K562 (cell line): Measurements from ENCODE around the gene ANKLE2. TPM values are rescaled to one million over a fixed set of nuclear protein-coding genes. Genes with fewer than 3 reads are reported as not detected.
A peak's percentile ranks its signal among the peaks of the same experiment; 100 is the strongest.

ENCODE experiments used
- ATF3 ChIP-seq, 2 experiments: fragments of 450-650 bp in 1 of 2; sonication (generic) in 1 of 2; formaldehyde crosslinking in 1 of 2; IDR thresholded peaks in 1 of 2; conservative IDR thresholded peaks in 1 of 2; 2 replicates each; pipeline versions ENCODE4 v1.6.1 to v1.8.1; 2016 to 2023; ENCODE audit warnings: mild to moderate bottlenecking in 2 of 2, moderate library complexity in 2 of 2, inconsistent platforms in 1 of 2, missing genetic modification reagents in 1 of 2
- CBFB ChIP-seq: sonication (generic); formaldehyde crosslinking; IDR thresholded peaks from 2 replicates; pipeline ENCODE4 v1.4.0; 2020; ENCODE audit warnings: mild to moderate bottlenecking, missing genetic modification reagents
- KDM5B ChIP-seq: fragments of 200-600 bp; sonication (generic); IDR thresholded peaks from 2 replicates; pipeline ENCODE4 v1.6.1; 2012; ENCODE audit warnings: low read depth, mild to moderate bottlenecking, moderate library complexity, low read length, control low read depth, inconsistent platforms; ENCODE audit not compliant: insufficient replicate concordance
- NFXL1 ChIP-seq: fragments of 450-650 bp; formaldehyde crosslinking; IDR thresholded peaks from 2 replicates; pipeline ENCODE4 v1.4.0; 2021; ENCODE audit warnings: mild to moderate bottlenecking
- PHF8 ChIP-seq: fragments of 200-600 bp; sonication (generic); IDR thresholded peaks from 2 replicates; pipeline ENCODE4 v1.6.1; 2012; ENCODE audit warnings: mixed run types, mild to moderate bottlenecking, inconsistent platforms, low read length, moderate library complexity, borderline replicate concordance
- RBFOX2 ChIP-seq: fragments of 200-400 bp; formaldehyde crosslinking; IDR thresholded peaks from 2 replicates; pipeline ENCODE4 v1.6.1; 2017; ENCODE audit warnings: low read depth, mild to moderate bottlenecking, low read length, moderate library complexity
- SMC3 ChIP-seq: conservative IDR thresholded peaks from 2 replicates; pipeline ENCODE4 v1.6.1; 2011; ENCODE audit warnings: low read depth, low read length, improper control_type of control experiment; ENCODE audit not compliant: insufficient read depth
- SNAPC5 ChIP-seq: fragments of 250-450 bp; sonication (Bioruptor Pico); IDR thresholded peaks from 2 replicates; pipeline ENCODE4 v1.8.0; 2021; ENCODE audit warnings: moderate library complexity, mild to moderate bottlenecking, inconsistent platforms
- SPI1 ChIP-seq: IDR thresholded peaks from 2 replicates; pipeline ENCODE4 v1.6.1; 2011; ENCODE audit warnings: low read depth, low read length, control low read depth, borderline replicate concordance
- TARDBP ChIP-seq: fragments of 450-650 bp; IDR thresholded peaks from 2 replicates; pipeline ENCODE4 v1.6.1; 2016
- TBL1XR1 ChIP-seq, 2 experiments: IDR thresholded peaks; 2 replicates each; pipeline ENCODE4 v1.6.1; 2012; ENCODE audit warnings: improper control_type of control experiment in 2 of 2, low read length in 2 of 2, mild to moderate bottlenecking in 1 of 2
- TFAP4 ChIP-seq: sonication (generic); formaldehyde crosslinking; IDR thresholded peaks from 2 replicates; pipeline ENCODE4 v1.8.0; 2022; ENCODE audit warnings: missing genetic modification reagents, mild to moderate bottlenecking, moderate library complexity, borderline replicate concordance
- ZKSCAN8 ChIP-seq: fragments of 200-800 bp; sonication (Bioruptor generic); IDR thresholded peaks from 2 replicates; pipeline ENCODE4 v1.6.1; 2016; ENCODE audit warnings: missing genetic modification characterization, missing compliant biosample characterization
- ZNF316 ChIP-seq: fragments of 450-650 bp; IDR thresholded peaks from 2 replicates; pipeline ENCODE4 v1.6.1; 2016
- ZNF699 ChIP-seq: fragments of 250-450 bp; sonication (Bioruptor Pico); IDR thresholded peaks from 2 replicates; pipeline ENCODE4 v1.8.0; 2021; ENCODE audit warnings: mild to moderate bottlenecking, moderate library complexity; ENCODE audit not compliant: insufficient replicate concordance
- ZNF75A ChIP-seq: fragments of 450-650 bp; formaldehyde crosslinking; IDR thresholded peaks from 2 replicates; pipeline ENCODE4 v1.4.0; 2020; ENCODE audit warnings: mild to moderate bottlenecking
- polyA plus RNA-seq, 8 experiments: library from polyadenylated mRNA; depleted of rRNA in 4 of 8; stranded (reverse) in 5 of 8; unstranded in 3 of 8; fragments of >200 nt; fragmentation: Nextera tagmentation in 2 of 8; fragmentation: Illumina TruSeq in 1 of 8; extraction: Ambion mirVana in 2 of 8; extraction: Trizol in 1 of 8; gene quantifications; 2 replicates each; pipeline versions ENCODE4 v1.2.1 to v1.2.3, GENCODE V29; 2011 to 2014; ENCODE audit warnings: inconsistent platforms in 1 of 8, missing spikeins in 1 of 8
- total RNA-seq, 7 experiments: library from RNA; depleted of rRNA in 6 of 7; stranded (reverse); fragments of >200 nt in 6 of 7; fragmentation: Illumina TruSeq in 2 of 7; extraction: Trizol in 2 of 7; gene quantifications; 2 replicates each; pipeline versions ENCODE4 v1.2.1 to v1.2.3, GENCODE V29; 2011 to 2021; ENCODE audit warnings: low replicate concordance in 1 of 7
- TF ChIP-seq, protein P1 (sequence below): fragments of 450-650 bp; IDR thresholded peaks from 2 replicates; pipeline ENCODE4 v1.6.1; 2016; ENCODE audit warnings: borderline replicate concordance
- TF ChIP-seq, protein P2 (sequence below): fragments of 150-350 bp; conservative IDR thresholded peaks from 2 replicates; pipeline ENCODE4 v1.6.1; 2014; ENCODE audit warnings: low read length
- TF ChIP-seq, protein P3 (sequence below), 2 experiments: fragments of 250-450 bp in 1 of 2; fragments of 450-650 bp in 1 of 2; sonication (Bioruptor Pico) in 1 of 2; IDR thresholded peaks; 2 replicates each; pipeline versions ENCODE4 v1.6.1 to v1.8.0; 2016 to 2021; ENCODE audit warnings: mild to moderate bottlenecking in 2 of 2, moderate library complexity in 2 of 2, missing compliant biosample characterization in 1 of 2, missing genetic modification characterization in 1 of 2

The ANKLE2 gene
- total and polyA plus RNA-seq, 9 of the 15 experiments (the other 6 are each of a cell fraction or from before 2014, with no cell fraction given) = 3.2 to 57.7 (median 45.6) TPM

GRCh38 chr12:132710405-132711079 lies 51.1 kb downstream of the ANKLE2 start, which contains the start of gene PGAM5 (continued):
- TF ChIP-seq, protein P1, sequence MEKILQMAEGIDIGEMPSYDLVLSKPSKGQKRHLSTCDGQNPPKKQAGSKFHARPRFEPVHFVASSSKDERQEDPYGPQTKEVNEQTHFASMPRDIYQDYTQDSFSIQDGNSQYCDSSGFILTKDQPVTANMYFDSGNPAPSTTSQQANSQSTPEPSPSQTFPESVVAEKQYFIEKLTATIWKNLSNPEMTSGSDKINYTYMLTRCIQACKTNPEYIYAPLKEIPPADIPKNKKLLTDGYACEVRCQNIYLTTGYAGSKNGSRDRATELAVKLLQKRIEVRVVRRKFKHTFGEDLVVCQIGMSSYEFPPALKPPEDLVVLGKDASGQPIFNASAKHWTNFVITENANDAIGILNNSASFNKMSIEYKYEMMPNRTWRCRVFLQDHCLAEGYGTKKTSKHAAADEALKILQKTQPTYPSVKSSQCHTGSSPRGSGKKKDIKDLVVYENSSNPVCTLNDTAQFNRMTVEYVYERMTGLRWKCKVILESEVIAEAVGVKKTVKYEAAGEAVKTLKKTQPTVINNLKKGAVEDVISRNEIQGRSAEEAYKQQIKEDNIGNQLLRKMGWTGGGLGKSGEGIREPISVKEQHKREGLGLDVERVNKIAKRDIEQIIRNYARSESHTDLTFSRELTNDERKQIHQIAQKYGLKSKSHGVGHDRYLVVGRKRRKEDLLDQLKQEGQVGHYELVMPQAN = 0 out of 2 replicates have a peak, but pooled peaks have one; percentile 42
- no peak for TF ChIP-seq ZNF316
- peak; percentile 75; the same call in 1 of the 2 replicates for TF ChIP-seq TFAP4 (CRISPR knock-in tag)
- TF ChIP-seq NFXL1 (CRISPR knock-in tag) = no peak
- peak; percentile 50; the same call in 1 of the 2 replicates for TF ChIP-seq ZNF75A (CRISPR knock-in tag)
- TF ChIP-seq TARDBP = peak; percentile 99
- TF ChIP-seq RBFOX2 = peak; percentile 89
- TF ChIP-seq, protein P2, sequence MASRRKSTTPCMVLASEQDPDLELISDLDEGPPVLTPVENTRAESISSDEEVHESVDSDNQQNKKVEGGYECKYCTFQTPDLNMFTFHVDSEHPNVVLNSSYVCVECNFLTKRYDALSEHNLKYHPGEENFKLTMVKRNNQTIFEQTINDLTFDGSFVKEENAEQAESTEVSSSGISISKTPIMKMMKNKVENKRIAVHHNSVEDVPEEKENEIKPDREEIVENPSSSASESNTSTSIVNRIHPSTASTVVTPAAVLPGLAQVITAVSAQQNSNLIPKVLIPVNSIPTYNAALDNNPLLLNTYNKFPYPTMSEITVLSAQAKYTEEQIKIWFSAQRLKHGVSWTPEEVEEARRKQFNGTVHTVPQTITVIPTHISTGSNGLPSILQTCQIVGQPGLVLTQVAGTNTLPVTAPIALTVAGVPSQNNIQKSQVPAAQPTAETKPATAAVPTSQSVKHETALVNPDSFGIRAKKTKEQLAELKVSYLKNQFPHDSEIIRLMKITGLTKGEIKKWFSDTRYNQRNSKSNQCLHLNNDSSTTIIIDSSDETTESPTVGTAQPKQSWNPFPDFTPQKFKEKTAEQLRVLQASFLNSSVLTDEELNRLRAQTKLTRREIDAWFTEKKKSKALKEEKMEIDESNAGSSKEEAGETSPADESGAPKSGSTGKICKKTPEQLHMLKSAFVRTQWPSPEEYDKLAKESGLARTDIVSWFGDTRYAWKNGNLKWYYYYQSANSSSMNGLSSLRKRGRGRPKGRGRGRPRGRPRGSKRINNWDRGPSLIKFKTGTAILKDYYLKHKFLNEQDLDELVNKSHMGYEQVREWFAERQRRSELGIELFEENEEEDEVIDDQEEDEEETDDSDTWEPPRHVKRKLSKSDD = no peak
- no peak for TF ChIP-seq ZKSCAN8 (CRISPR knock-in tag)
- no peak for TF ChIP-seq SMC3
- no peak for TF ChIP-seq SNAPC5
- TF ChIP-seq ZNF699 (CRISPR knock-in tag) = no peak
- no peak for TF ChIP-seq TBL1XR1 (IDR thresholded peaks at IDR 0.05; ENCODE audit: low read length in 2 of 2)
- TF ChIP-seq SPI1 = peak; percentile 52; the same call in 1 of the 2 replicates
- peak; percentile 73; the same call in 1 of the 2 replicates for TF ChIP-seq PHF8
- no peak for TF ChIP-seq ATF3 (IDR thresholded peaks at IDR 0.05)
- TF ChIP-seq ATF3 (CRISPR knock-in tag; conservative IDR thresholded peaks at IDR 0.05) = peak; percentile 19; the same call in 1 of the 2 replicates
- TF ChIP-seq, protein P3, sequence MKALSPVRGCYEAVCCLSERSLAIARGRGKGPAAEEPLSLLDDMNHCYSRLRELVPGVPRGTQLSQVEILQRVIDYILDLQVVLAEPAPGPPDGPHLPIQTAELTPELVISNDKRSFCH (CRISPR knock-in tag; IDR thresholded peaks at IDR 0.05) = no peak
- TF ChIP-seq, protein P3 (tag; IDR thresholded peaks at IDR 0.05) = no peak
- TF ChIP-seq KDM5B = peak; percentile 65
- TF ChIP-seq CBFB (CRISPR knock-in tag) = no peak
